Astrocyte (in vitro differentiated cells and primary cell): Measurements from ENCODE around the gene PTAFR. TPM values are rescaled to one million over a fixed set of nuclear protein-coding genes. Genes with fewer than 3 reads are reported as not detected.

Experiments used
- DNase-seq: peaks from one replicate; pipeline ENCODE4 v3.0.0-alpha.2; 2010; ENCODE audit warnings: low read depth
- FAIRE-seq: peaks from 2 replicates; lab custom pipeline; 2011; peaks lifted over from hg19 to GRCh38; lab: Jason Lieb, UNC
- H2AFZ ChIP-seq: 2 replicates; pipeline ENCODE4 v1.6.0; 2012; ENCODE audit warnings: low read depth, low read length, inconsistent platforms
- H3K27ac ChIP-seq: 2 replicates; pipeline ENCODE4 v1.5.1; 2011; ENCODE audit warnings: low read depth, low read length, inconsistent platforms
- H3K27me3 ChIP-seq: 2 replicates; pipeline ENCODE4 v1.6.0; 2011; ENCODE audit warnings: low read length, inconsistent platforms; ENCODE audit not compliant: insufficient read depth
- H3K36me3 ChIP-seq: 2 replicates; pipeline ENCODE4 v1.5.1; 2011; ENCODE audit warnings: low read length, inconsistent platforms; ENCODE audit not compliant: insufficient read depth
- H3K4me1 ChIP-seq: 2 replicates; pipeline ENCODE4 v1.5.1; 2011; ENCODE audit warnings: low read length, inconsistent platforms; ENCODE audit not compliant: insufficient read depth
- H3K4me2 ChIP-seq: 2 replicates; pipeline ENCODE4 v1.6.0; 2012; ENCODE audit warnings: low read length, inconsistent platforms
- H3K4me3 ChIP-seq: 2 replicates; pipeline ENCODE4 v1.5.1; 2011; ENCODE audit warnings: low read depth, mild to moderate bottlenecking, low read length, inconsistent platforms; ENCODE audit not compliant: insufficient read depth
- H3K79me2 ChIP-seq: 2 replicates; pipeline ENCODE4 v1.6.0; 2012; ENCODE audit warnings: mild to moderate bottlenecking, low read length, inconsistent platforms; ENCODE audit not compliant: insufficient read depth
- H3K9ac ChIP-seq: 2 replicates; pipeline ENCODE4 v1.6.0; 2012; ENCODE audit warnings: mild to moderate bottlenecking, low read length, inconsistent platforms
- H3K9me3 ChIP-seq: 2 replicates; pipeline ENCODE4 v1.5.1; 2012; ENCODE audit warnings: low read depth, mild to moderate bottlenecking, low read length, inconsistent platforms; ENCODE audit not compliant: insufficient read depth
- H4K20me1 ChIP-seq: 2 replicates; pipeline ENCODE4 v1.6.0; 2012; ENCODE audit warnings: low read length, inconsistent platforms; ENCODE audit not compliant: insufficient read depth
- H3K27ac Mint-ChIP-seq: one replicate; pipeline ENCODE4 v1.8.0; 2021; ENCODE audit warnings: mild to moderate bottlenecking, mixed read lengths; ENCODE audit not compliant: unreplicated experiment
- H3K27me3 Mint-ChIP-seq: one replicate; pipeline ENCODE4 v1.8.0; 2021; ENCODE audit warnings: low read depth, mixed read lengths; ENCODE audit not compliant: unreplicated experiment
- H3K36me3 Mint-ChIP-seq: one replicate; pipeline ENCODE4 v1.8.0; 2021; ENCODE audit warnings: low read depth, mixed read lengths; ENCODE audit not compliant: unreplicated experiment
- H3K4me1 Mint-ChIP-seq: one replicate; pipeline ENCODE4 v1.8.0; 2021; ENCODE audit warnings: low read depth, mixed read lengths; ENCODE audit not compliant: unreplicated experiment
- H3K4me3 Mint-ChIP-seq: one replicate; pipeline ENCODE4 v1.8.0; 2021; ENCODE audit warnings: mild to moderate bottlenecking, moderate library complexity, mixed read lengths; ENCODE audit not compliant: unreplicated experiment
- H3K9me3 Mint-ChIP-seq: one replicate; pipeline ENCODE4 v1.8.0; 2021; ENCODE audit warnings: mild to moderate bottlenecking, mixed read lengths; ENCODE audit not compliant: unreplicated experiment
- CTCF ChIP-seq: IDR thresholded peaks from 2 replicates; pipeline ENCODE4 v1.5.1; 2011; ENCODE audit warnings: low read depth, mild to moderate bottlenecking, inconsistent platforms, low read length, moderate library complexity; ENCODE audit not compliant: insufficient read depth
- EZH2 ChIP-seq: IDR thresholded peaks from 2 replicates; pipeline ENCODE4 v1.6.1; 2012; ENCODE audit warnings: mild to moderate bottlenecking, low read length, inconsistent platforms; ENCODE audit not compliant: insufficient read depth
- total RNA-seq: library from RNA; stranded (reverse); gene quantifications from 2 replicates; pipeline ENCODE4 v1.2.1, GENCODE V29; 2021

PTAFR gene
- total RNA-seq, 1 donor from 2014 or later, result 0.32 TPM

GRCh38 chr1:28159680-28160079 is 16.8 kb downstream of the PTAFR start:
- Mint-ChIP-seq H3K27ac (no peak overlapping the region), H3K4me1 (peaks cover 6% of the 10 kb centered on the region), H3K4me3 (no peak overlapping the region), H3K9me3 (no peaks in the 10 kb centered on the region), H3K36me3 (no peaks in the 10 kb centered on the region), H3K27me3 (no peaks in the 10 kb centered on the region)
- no peaks in the 10 kb centered on the region for H4K20me1 ChIP-seq
- peaks cover 8% of the 10 kb centered on the region for H3K4me1 ChIP-seq
- no peaks in the 10 kb centered on the region for H3K36me3 ChIP-seq
- DNase-seq (no peak), FAIRE-seq (no peak)
- H2AFZ ChIP-seq, result no peak overlapping the region
- H3K4me2 ChIP-seq, result no peak overlapping the region
- H3K27ac ChIP-seq, result no peak overlapping the region
- H3K9ac ChIP-seq, result no peak overlapping the region
- H3K79me2 ChIP-seq, result no peaks in the 10 kb centered on the region
- TF ChIP-seq CTCF (no peak), EZH2 (no peak)
- H3K4me3 ChIP-seq, result no peak overlapping the region
- H3K27me3 ChIP-seq, result no peaks in the 10 kb centered on the region
- H3K9me3 ChIP-seq, result no peaks in the 10 kb centered on the region

GRCh38 chr1:28159243-28159642 is 17.2 kb downstream of the PTAFR start:
- Histone ChIP-seq H3K4me1 (peaks cover 8% of the 10 kb centered on the region), H3K9ac (no peak overlapping the region), H3K27me3 (no peaks in the 10 kb centered on the region), H3K4me3 (no peak overlapping the region), H3K9me3 (no peaks in the 10 kb centered on the region), H3K36me3 (no peaks in the 10 kb centered on the region), H4K20me1 (no peaks in the 10 kb centered on the region), H3K27ac (no peak overlapping the region), H2AFZ (no peak overlapping the region), H3K4me2 (no peak overlapping the region), H3K79me2 (no peaks in the 10 kb centered on the region)
- Mint-ChIP-seq H3K9me3 (peaks cover under 1% of the 10 kb centered on the region), H3K4me1 (peaks cover 6% of the 10 kb centered on the region), H3K27me3 (no peaks in the 10 kb centered on the region), H3K36me3 (no peaks in the 10 kb centered on the region), H3K27ac (no peak overlapping the region), H3K4me3 (no peak overlapping the region)
- no peak for TF ChIP-seq CTCF
- no peak for TF ChIP-seq EZH2
- FAIRE-seq (no peak), DNase-seq (no peak)

GRCh38 chr1:28157894-28158293 is 18.6 kb downstream of the PTAFR start:
- no peak overlapping the region for H3K4me2 ChIP-seq
- H3K36me3 Mint-ChIP-seq, result no peaks in the 10 kb centered on the region
- H3K27ac Mint-ChIP-seq, result no peak overlapping the region
- H3K27me3 ChIP-seq, result no peaks in the 10 kb centered on the region
- no peak overlapping the region for H3K4me3 ChIP-seq
- no peaks in the 10 kb centered on the region for H3K27me3 Mint-ChIP-seq
- H3K4me3 Mint-ChIP-seq, result no peak overlapping the region
- FAIRE-seq, result no peak
- H2AFZ ChIP-seq, result no peak overlapping the region
- TF ChIP-seq EZH2, result no peak
- no peak for TF ChIP-seq CTCF
- H3K9me3 Mint-ChIP-seq, result peaks cover 2% of the 10 kb centered on the region
- no peaks in the 10 kb centered on the region for H4K20me1 ChIP-seq
- no peak for DNase-seq
- peaks cover 14% of the 10 kb centered on the region for H3K4me1 ChIP-seq
- peaks cover 9% of the 10 kb centered on the region for H3K4me1 Mint-ChIP-seq
- H3K9me3 ChIP-seq, result no peaks in the 10 kb centered on the region
- H3K36me3 ChIP-seq, result no peaks in the 10 kb centered on the region
- no peak overlapping the region for H3K9ac ChIP-seq
- H3K79me2 ChIP-seq, result no peaks in the 10 kb centered on the region
- no peak overlapping the region for H3K27ac ChIP-seq
